NCI-H1694 (cell line): ENCODE measurements around the gene TMTC2.
A peak's percentile ranks its signal among the peaks of the same experiment; 100 is the strongest.
"Not testable (repeated sequence)": the region's sequence is repeated elsewhere in the genome, so short reads cannot be mapped to it uniquely, and the experiment has no call there.

Experiments
- DNase-seq: peaks from one replicate; lab custom pipeline; 2025; lab: John Stamatoyannopoulos, UW

Gene TMTC2

DNA sequence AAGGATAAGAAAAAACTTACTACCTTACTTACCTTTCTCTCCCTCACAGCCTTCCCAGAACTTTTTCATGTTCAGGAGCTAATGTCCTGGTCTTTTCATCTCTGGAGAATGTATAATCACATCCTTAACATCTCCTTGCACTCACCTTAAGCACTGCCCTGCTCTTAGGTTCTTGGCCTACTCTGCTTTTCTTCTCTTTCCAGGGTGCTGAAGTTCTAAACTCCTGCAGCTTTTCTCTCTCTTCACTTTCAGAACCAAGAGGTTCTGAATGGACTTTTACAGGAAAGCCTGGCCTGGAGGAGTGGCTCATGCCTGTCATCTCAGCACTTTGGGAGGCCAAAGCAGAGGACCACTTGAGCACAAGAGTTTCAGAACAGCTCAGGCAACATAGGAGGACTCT, 101.9 kb downstream of the TMTC2 start:
- no peak for DNase-seq

GRCh38 chr12:82789674-82790073, 103.0 kb downstream of the TMTC2 start:
- no peak for DNase-seq

DNA sequence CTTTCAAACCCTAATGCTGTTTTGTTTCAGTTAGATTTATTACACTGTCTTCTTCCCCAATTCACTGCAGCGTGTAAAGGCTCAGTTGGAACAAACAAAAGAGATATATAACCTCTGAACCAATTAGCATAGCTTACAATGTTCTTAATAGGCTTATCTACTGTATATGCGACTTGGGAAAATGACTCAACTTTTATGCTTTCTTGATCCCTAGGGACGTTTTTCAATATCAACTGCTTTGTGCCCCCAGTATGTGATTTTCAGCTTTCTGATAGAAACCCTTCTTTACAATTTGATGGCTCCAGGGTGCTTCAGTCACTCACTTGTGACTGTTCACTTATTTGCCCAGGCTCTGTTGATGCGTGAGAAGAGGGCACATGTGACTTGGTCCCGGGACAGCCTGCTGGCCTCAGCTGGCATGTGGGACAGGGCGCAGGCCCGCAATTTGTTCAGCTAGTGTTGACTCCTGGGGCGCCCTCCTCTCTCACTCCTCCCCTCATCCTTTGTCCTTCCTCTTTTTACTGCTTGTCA, 107.1 kb downstream of the TMTC2 start:
- no peak for DNase-seq

GRCh38 chr12:82797480-82797879, 110.8 kb downstream of the TMTC2 start:
- no peak for DNase-seq

DNA sequence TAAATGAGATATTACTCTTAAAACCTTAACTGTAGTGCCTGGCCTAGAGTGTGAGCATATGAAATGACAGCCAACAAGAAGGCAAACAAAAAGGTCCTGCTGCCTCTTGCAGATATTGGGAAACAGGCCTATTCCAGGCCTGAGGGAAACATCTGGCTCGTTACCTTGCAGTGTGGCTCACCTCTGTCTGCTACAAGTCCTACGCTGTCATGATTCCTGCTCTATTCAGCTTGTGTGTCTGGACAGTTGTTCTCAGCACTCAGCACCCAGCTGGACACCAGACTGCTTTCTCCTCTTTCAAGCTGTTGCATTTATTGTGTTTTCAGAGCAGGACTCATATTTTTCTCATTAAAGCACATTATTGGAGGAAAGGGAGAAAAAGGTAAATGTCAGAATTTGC, 113.5 kb downstream of the TMTC2 start:
- peak; percentile 17 for DNase-seq

- DNase-seq = no peak
Observed at GRCh38 chr12:82801951-82802610, 115.4 kb downstream of the TMTC2 start.

DNA sequence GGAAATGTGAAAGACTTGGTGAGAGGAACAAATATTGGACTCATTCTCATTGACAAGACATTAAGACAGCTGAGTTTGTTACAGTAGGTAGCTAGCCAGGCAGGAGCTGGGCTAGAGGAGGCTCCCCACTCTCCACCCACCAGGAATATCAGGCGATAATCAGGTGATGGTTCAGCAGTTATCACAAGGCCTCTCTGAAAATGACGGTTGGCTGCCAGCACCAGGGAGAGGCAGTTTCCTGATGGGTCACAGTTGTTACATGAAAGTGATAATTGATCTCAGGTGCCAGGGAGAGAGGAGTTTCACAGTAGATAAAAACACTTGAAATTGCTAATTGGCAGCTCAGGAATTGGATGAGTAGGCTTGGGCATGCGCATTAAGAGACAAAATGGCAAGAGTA, 116.5 kb downstream of the TMTC2 start:
- no peak for DNase-seq

DNA sequence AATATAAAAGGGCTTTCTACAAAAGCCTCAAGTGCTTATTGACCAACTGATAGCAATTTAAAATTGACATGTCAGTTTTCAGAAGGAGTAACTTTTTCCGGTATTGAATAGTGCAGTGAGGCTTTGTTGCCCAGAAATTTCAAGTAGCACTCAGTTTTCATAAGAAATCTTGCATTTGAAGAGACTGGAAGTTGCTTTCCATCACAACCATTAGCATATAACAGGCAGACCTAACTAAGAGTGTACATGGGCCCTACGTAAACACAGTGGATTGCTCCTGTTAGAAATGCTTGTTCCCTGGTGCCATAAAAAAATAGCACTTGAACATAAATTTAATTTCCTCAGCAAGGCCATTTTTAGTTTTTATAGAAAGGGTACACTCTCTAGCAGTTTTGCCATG, 117.9 kb downstream of the TMTC2 start:
- no peak for DNase-seq

DNA sequence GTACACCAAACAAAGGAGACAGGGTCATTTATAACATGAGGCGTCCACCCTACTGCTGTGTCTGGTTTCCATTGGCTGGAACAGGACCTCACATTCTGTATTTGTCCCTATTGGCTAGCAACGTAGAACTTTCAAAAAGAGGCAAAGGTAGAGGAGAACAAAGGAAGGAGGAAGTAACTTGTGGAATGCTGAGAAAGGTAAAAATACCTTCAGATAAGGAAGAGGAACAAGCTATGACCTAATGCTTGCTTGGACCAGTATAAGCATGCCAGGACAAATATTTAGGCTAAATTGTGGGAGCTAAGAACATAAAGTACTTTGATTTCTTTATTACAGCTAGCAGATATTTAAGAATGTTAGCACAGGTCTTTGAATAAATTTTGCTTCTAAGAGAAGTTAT, 118.3 kb downstream of the TMTC2 start:
- DNase-seq = not testable (repeated sequence)

DNA sequence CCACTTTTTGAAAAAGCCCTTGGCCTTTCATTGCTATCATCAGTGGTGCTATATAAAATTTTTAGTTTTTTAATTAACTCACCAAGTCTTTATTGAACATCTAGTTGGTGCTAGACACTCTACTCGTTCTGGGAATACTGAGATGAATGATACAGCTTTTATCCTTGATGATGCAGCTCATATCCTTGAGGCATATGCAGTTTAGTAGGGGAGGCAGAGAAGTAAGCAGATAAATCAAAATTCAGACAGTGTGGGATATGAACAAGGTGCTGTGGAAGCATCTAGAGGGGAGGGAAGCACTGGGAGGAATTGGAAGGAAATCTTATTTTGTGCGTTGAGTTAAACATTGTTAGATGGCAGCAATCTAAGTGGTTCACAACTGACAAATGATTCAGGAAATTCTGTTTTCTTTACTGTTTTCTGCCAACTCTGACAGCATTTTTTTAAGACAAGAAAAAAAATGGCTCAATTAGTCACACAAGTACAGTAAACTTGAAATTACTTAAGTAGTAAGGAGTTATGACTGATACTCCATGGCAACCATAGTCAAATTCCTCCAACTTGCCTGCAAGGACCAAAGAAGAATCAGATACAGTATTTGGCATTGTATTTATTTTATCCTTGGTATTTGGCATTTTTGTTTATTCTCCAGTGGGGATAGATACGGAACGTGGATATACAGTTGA, 119.2 kb downstream of the TMTC2 start:
- no peak for DNase-seq

DNA sequence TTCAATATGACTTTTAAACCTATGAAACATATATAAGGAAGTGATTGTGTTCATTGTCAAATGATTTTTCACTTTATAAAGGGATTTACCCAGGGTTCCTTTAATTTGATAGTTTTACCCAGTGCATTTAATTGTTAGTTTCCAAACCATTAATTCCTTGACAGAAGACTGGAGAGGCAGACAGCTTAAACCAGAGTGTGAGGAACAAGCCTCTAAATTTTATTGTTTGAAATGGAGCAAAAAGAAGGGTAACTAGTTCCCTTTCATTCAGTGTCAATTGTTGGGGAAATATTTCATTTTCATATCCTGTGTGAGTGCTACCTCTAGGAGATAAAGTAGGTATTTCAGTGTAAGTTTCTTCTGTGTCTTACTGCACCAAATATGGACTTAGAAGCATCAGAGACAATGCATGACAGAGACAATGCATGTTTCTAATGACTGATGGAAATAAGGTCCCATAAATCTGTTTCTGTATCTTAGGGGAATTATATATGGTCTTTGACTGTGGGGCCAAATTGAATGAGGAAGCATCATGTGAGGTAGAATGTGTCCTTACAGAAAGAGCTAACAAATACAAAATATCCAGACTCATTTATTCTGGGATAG, 120.5 kb downstream of the TMTC2 start:
- DNase-seq = no peak

- no peak for DNase-seq
Observed at GRCh38 chr12:82810568-82810967, 123.9 kb downstream of the TMTC2 start.

- DNase-seq = no peak
Observed at GRCh38 chr12:82817368-82817767, 130.7 kb downstream of the TMTC2 start.

DNA sequence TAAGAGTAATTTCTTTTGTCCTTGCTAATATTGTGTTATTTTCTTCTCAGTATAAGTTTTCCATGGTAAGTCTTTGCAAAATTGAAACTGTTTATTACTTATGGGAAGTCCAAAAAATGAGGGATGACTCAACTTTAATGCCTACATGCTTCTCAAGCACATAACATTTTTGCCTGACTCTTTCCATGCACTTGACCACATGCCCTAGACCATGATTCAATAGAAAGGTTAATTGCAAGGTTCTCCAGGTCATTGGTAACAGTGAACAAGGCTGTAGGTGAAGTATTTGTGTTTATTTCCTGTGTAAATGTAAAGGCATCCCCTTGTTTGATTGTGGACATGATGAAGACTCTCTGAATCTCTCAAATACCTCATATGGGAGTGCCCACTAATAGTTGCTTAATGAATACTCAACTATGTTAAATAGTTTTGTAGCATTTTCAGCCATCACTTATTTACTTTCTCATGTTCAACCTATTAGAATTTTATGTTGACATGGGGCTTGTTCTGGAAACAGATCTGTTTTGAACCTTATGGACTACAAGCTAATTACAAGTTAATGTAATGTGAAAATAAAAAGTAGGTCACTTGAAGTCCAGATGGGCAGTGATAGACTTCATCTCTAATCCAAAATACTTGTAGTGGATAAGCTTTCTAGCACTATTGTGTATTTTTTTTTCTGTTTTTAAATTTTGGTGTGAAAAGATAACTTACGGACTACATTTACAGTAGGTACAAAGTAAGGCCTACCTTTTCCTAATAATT, 131.7 kb downstream of the TMTC2 start:
- DNase-seq = no peak

DNA sequence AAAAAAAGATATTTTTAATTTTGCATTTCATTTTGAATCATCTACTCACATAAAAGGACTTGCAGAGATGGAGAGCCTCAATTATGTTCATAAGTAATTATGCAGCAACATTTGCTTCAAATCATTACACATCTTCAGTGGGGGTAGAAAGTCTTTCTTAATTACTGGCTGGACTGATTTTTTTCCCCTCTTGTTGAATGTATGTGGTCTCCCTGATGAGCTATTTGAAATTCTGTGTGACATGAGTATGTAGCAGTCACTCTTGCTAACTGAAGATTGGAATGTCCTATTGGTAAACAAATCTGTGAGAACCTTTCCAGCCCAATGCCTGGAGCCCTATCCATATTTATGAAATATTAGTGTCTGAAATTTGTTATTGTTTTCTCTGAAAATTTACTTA, 139.8 kb downstream of the TMTC2 start:
- no peak for DNase-seq

DNA sequence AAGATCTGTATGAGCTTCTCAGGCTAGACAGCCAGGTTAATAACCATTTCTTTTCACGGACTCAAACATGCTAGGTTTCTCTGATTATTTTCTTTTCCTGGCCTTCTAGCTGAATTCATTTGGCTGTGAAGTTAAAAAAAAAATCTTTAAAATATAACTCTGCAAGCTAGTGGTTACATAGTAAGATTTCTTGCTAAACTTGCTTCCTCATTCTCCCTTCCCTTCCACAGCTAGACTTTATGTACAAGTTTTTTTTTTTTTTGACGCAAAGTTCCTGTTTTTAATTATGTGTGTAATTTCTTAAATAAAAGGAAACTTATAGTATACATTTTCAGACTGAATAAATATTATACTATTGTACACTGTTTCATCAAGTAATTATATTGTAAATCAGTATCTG, 145.4 kb downstream of the TMTC2 start:
- no peak for DNase-seq

GRCh38 chr12:82832981-82833380, 146.3 kb downstream of the TMTC2 start:
- no peak for DNase-seq

- DNase-seq = no peak
Observed at GRCh38 chr12:82833481-82833880, 146.8 kb downstream of the TMTC2 start.

GRCh38 chr12:82835217-82835616, 148.5 kb downstream of the TMTC2 start:
- DNase-seq = no peak

- DNase-seq = no peak
Observed at GRCh38 chr12:82838131-82838551, 151.4 kb downstream of the TMTC2 start.

GRCh38 chr12:82838827-82839226, 152.1 kb downstream of the TMTC2 start:
- DNase-seq = no peak

GRCh38 chr12:82839796-82840195, 153.1 kb downstream of the TMTC2 start:
- no peak for DNase-seq
